GM12892 (cell line): ENCODE data around the gene GNPTG.

Experiments used
- POLR2A ChIP-seq: IDR thresholded peaks from 2 replicates; pipeline ENCODE4 v1.6.1; 2011; ENCODE audit warnings: low read depth, low read length, control low read depth
- POLR2AphosphoS5 ChIP-seq: IDR thresholded peaks from 2 replicates; pipeline ENCODE4 v1.6.1; 2011; ENCODE audit warnings: low read depth, low read length, control low read depth

DNA sequence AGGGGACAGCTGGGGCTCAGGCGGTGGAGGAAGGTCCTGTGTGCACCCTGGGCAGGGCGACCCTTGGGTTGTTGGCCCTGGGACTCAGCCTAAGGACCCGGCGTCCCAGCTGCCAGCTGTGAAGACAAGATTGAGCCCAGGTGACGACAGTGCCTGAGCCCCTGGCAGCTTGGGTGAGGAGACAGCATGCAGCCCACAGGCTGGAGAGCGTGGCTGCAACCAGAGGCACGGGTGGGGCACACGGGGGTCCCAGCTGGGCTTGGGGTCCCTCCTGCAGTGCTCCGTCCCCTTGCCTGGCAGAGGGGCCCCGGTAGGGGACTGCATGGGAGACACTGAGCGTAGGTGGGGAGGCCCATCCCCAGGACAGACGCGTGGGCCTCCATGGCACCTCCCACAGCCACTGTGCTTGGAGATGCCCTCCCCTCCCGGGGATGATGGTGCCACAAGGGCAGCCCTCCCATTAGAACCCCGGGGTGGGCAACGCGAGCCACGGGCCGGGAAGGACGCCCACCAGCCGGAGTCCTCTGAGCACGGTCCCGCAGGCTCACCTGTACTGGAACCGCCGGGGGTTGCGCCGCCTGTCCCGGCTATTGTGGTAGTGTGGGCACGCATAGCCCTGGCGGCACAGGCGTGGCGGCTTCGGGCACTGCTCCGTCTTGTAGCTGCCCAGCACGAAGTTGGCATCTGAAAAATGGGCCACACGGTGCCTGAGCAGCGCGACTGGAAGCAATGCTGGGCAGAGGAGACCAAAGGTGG lies 47.3 kb downstream of the GNPTG start:
- TF ChIP-seq POLR2A (no peak), POLR2AphosphoS5 (no peak)
